Progenitor cell of endocrine pancreas (in vitro differentiated cells): Measurements from ENCODE around the gene OSCAR. TPM values are rescaled to one million over a fixed set of nuclear protein-coding genes. Genes with fewer than 3 reads are reported as not detected.

Experiments used
- DNase-seq: peaks from one replicate; pipeline ENCODE4 v3.0.0; 2021; ENCODE audit warnings: low spot score; ENCODE audit not compliant: unreplicated experiment
- H3K27ac Mint-ChIP-seq: 2 replicates; pipeline ENCODE4 v1.8.0; 2021; ENCODE audit warnings: mild to moderate bottlenecking, moderate library complexity, mixed read lengths
- H3K27me3 Mint-ChIP-seq: 2 replicates; pipeline ENCODE4 v1.8.0; 2021; ENCODE audit warnings: mixed read lengths
- H3K36me3 Mint-ChIP-seq: 2 replicates; pipeline ENCODE4 v1.8.0; 2022; ENCODE audit warnings: mixed read lengths; ENCODE audit not compliant: insufficient read depth
- H3K4me1 Mint-ChIP-seq: 2 replicates; pipeline ENCODE4 v1.8.0; 2021; ENCODE audit warnings: low read depth, mixed read lengths
- H3K4me3 Mint-ChIP-seq: 2 replicates; pipeline ENCODE4 v1.8.0; 2021; ENCODE audit warnings: low read depth, mild to moderate bottlenecking, moderate library complexity, mixed read lengths
- H3K9me3 Mint-ChIP-seq: 2 replicates; pipeline ENCODE4 v1.8.0; 2021; ENCODE audit warnings: low read depth, mixed read lengths
- long read RNA-seq: library from polyadenylated mRNA; unstranded; transcript quantifications from one replicate; pipeline ENCODE4 v2.0.0, GENCODE V29; 2020
- total RNA-seq: library from RNA; stranded (reverse); gene quantifications from 2 replicates; pipeline ENCODE4 v1.2.1, GENCODE V29; 2021
- TF ChIP-seq, protein P1 (sequence below): fragments of 200-600 bp; sonication (generic); IDR thresholded peaks from one replicate; pipeline ENCODE4 v1.5.0; 2021; ENCODE audit warnings: antibody characterized with exemption, mild to moderate bottlenecking; ENCODE audit not compliant: unreplicated experiment

OSCAR gene, protein sequence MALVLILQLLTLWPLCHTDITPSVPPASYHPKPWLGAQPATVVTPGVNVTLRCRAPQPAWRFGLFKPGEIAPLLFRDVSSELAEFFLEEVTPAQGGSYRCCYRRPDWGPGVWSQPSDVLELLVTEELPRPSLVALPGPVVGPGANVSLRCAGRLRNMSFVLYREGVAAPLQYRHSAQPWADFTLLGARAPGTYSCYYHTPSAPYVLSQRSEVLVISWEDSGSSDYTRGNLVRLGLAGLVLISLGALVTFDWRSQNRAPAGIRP
- not detected in 2 replicates for total RNA-seq
- long read RNA-seq: 0 reads

DNA sequence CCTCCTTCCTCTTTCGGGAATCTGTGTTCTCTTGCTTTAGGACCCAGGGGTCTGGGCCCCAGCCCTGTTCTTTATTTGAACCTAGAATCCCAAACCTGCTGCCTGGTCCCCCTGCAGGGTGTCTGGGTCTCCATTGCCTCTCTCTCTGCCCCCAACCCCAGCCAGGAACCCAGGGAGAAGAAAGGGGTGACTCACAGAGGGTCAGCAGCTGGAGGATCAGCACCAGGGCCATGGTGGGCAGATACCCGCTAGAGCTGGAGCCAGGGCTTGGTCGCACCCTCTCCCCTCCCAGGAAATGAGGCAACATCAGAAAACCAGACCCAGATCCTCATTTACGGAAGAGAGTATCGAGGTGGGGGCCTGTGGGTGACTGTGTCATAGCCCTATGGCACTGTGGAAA is at the start of gene OSCAR:
Gene OSCAR (minus strand): TSS at position 243 of the 400 bp plus-strand sequence. CDS start 11 bp downstream, at position 232.
- no peak for DNase-seq
- Mint-ChIP-seq H3K9me3 (no peaks in the 10 kb centered on the region), H3K36me3 (peaks cover 2% of the 10 kb centered on the region), H3K27ac (no peak within 1 kb of the TSS), H3K4me3 (peak within 1 kb of the TSS; percentile 56), H3K4me1 (peaks cover 3% of the 10 kb centered on the region), H3K27me3 (peaks cover 22% of the 10 kb centered on the region)
- TF ChIP-seq, protein P1, sequence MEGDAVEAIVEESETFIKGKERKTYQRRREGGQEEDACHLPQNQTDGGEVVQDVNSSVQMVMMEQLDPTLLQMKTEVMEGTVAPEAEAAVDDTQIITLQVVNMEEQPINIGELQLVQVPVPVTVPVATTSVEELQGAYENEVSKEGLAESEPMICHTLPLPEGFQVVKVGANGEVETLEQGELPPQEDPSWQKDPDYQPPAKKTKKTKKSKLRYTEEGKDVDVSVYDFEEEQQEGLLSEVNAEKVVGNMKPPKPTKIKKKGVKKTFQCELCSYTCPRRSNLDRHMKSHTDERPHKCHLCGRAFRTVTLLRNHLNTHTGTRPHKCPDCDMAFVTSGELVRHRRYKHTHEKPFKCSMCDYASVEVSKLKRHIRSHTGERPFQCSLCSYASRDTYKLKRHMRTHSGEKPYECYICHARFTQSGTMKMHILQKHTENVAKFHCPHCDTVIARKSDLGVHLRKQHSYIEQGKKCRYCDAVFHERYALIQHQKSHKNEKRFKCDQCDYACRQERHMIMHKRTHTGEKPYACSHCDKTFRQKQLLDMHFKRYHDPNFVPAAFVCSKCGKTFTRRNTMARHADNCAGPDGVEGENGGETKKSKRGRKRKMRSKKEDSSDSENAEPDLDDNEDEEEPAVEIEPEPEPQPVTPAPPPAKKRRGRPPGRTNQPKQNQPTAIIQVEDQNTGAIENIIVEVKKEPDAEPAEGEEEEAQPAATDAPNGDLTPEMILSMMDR: no peak

DNA sequence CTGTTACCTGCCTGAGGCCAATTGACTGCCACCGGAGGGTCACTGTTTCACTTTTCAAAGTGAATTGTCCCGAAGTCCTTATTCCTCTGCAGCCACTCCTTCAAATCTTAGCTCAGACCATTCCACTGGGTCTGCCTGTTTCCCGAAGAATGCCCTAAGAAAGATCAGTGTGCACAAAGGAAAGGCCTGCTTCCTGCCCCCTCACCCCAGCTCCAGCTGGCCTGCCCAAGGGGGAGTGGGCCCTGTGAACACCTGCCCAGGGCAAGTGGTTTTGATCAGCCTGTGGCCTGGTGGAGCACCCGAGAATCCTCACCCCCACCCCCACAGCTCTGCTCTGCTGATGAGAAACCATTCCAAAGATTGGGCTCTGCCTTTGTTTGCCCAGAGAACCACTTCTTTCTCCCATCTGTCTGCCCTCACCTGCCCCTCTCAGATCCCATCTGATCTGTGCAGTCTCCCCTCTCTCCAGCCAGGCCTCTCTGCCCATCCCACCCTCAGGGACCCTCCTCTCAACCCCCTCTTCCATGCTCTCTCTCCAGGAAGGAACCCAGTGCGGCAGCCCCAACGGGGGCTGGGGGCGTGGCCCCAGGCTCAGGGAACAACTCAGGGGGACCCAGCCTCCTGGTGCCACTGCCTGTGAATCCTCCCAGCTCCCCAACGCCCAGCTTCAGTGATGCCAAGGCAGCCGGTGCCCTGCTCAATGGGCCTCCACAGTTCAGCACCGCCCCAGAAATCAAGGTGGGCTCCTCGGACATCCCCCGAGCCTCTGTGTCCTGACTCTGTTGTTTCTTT is 48.6 kb upstream of the OSCAR start:
- no peak overlapping the region for H3K4me3 Mint-ChIP-seq
- no peaks in the 10 kb centered on the region for H3K27me3 Mint-ChIP-seq
- no peak for DNase-seq
- H3K9me3 Mint-ChIP-seq: no peaks in the 10 kb centered on the region
- TF ChIP-seq, protein P1: no peak
- no peaks in the 10 kb centered on the region for H3K4me1 Mint-ChIP-seq
- H3K36me3 Mint-ChIP-seq: peaks cover 20% of the 10 kb centered on the region
- H3K27ac Mint-ChIP-seq: no peak overlapping the region

DNA sequence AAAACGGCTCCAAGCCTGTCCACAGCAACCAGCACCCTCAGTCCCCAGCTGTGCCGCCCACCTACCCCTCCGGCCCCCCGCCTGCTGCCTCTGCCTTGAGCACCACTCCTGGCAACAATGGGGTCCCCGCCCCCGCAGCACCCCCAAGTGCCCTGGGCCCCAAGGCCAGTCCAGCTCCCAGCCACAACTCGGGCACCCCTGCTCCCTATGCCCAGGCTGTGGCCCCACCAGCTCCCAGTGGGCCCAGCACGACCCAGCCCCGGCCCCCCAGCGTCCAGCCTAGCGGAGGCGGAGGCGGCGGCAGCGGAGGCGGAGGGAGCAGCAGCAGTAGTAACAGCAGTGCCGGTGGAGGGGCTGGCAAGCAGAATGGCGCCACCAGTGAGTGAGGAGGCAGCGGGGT is 47.6 kb upstream of the OSCAR start:
- Mint-ChIP-seq H3K36me3 (peaks cover 21% of the 10 kb centered on the region), H3K27ac (no peak overlapping the region), H3K9me3 (no peaks in the 10 kb centered on the region), H3K4me1 (no peaks in the 10 kb centered on the region), H3K27me3 (no peaks in the 10 kb centered on the region), H3K4me3 (no peak overlapping the region)
- TF ChIP-seq, protein P1: no peak
- no peak for DNase-seq

DNA sequence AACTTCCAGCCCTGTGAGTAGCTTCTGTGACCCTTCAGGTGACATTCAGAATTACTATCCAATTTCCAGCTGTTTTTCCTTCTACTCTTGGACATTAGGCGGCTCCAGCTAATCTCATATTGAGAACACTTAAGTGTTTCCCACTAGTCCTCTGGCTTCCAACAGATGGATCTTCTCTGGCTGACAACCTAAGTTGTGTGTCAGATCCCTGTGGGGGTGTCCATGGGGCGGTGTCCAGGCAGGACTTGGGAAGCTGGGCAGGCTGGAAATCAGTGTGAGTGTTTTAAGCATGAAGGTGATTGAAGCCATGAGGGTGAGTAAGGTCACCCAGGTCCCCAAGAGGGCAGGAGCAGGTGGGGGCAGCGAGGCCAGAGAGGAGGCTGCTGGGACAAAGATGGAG is 47.1 kb upstream of the OSCAR start:
- no peak overlapping the region for H3K4me3 Mint-ChIP-seq
- H3K36me3 Mint-ChIP-seq: peaks cover 23% of the 10 kb centered on the region
- H3K9me3 Mint-ChIP-seq: no peaks in the 10 kb centered on the region
- no peaks in the 10 kb centered on the region for H3K4me1 Mint-ChIP-seq
- no peak overlapping the region for H3K27ac Mint-ChIP-seq
- no peak for DNase-seq
- no peaks in the 10 kb centered on the region for H3K27me3 Mint-ChIP-seq
- TF ChIP-seq, protein P1: no peak

DNA sequence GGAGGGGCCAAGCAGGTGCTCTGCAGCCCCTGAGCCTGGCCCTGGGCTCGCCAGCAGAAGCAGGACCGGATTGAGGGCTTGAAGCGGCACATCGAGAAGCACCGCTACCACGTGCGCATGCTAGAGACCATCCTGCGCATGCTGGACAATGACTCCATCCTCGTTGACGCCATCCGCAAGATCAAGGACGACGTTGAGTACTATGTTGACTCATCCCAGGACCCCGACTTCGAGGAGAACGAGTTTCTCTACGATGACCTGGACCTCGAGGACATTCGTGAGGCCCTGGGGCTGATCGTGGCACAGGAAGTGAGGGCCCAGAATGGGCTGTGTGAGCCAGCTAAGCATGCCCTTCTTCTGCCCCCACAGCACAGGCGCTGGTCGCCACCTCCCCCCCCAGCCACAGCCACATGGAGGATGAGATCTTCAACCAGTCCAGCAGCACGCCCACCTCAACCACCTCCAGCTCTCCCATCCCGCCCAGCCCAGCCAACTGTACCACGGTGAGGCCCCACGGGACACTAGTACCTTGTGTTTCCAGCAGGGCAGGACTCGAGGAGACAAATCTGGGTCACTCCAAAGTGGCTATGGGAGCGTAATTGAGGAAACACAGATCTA is 45.0 kb upstream of the OSCAR start:
- TF ChIP-seq, protein P1: no peak
- no peak for DNase-seq
- Mint-ChIP-seq H3K4me1 (peaks cover 1% of the 10 kb centered on the region), H3K9me3 (no peaks in the 10 kb centered on the region), H3K27me3 (no peaks in the 10 kb centered on the region), H3K4me3 (no peak overlapping the region), H3K27ac (no peak overlapping the region), H3K36me3 (peaks cover 25% of the 10 kb centered on the region)
